GM15510 (cell line): Measurements from ENCODE around the gene PRRT4.
A peak's percentile ranks its signal among the peaks of the same experiment; 100 is the strongest.

Source experiments
- POLR2A ChIP-seq: IDR thresholded peaks from 3 replicates; pipeline ENCODE4 v1.6.1; 2011; ENCODE audit warnings: borderline replicate concordance; ENCODE audit not compliant: insufficient read length; ENCODE audit errors: extremely low read depth

PRRT4 gene

DNA sequence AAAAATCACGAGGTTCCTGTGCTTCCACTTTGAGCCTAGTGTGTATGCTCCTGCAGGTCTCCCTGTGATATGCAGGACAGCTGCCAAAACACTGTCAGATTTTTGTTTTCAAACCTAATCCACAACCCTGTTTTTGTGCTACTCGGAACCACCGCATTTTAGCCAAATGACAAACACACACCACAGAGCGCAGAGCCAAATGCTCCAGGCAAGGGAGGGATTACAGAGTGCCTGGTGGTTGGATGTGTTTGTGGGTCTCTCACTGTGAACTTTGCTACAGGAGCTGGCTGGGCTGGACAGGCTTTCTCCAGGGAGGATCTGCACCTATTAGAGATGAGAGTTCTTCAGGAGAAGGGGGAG lies 12.0 kb downstream of the PRRT4 start:
- TF ChIP-seq POLR2A: no peak

DNA sequence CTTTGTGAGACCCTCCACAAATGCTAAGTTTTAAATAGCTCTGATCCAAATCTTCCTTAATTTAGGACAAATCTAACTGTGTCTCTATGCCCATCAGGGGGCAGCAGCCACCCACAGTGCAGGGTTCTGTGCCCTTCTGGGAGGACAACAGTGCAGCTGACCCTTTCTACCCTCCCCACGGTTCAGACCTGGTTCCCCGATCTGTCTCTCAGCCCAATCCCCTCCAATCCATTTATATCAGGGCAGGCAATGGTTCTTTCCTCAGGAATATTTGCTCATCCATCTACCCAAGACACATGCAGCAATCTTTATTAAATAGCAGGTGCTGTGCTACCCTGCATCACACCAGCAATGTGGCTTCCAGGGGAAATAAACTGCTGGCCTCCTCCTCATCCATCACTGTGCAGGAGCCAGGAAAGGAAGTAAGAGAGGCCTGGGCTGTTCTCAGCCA lies 13.8 kb downstream of the PRRT4 start:
- TF ChIP-seq POLR2A: no peak

DNA sequence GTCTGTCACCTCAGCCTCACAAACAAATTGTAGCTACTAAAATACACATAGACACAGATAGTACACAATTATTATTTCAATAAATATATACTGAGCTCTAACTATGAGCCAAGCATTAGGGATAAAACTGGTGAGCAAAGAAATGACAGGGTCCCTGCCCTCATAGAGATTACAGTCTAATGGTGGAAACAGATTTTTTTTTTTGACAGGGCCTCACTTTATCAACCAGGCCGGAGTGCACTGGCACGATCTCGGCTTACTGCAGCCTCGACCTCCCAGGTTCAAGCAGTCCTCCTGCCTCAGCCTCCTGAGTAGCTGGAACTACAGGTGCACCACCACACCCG lies 17.1 kb downstream of the PRRT4 start:
- no peak for TF ChIP-seq POLR2A

DNA sequence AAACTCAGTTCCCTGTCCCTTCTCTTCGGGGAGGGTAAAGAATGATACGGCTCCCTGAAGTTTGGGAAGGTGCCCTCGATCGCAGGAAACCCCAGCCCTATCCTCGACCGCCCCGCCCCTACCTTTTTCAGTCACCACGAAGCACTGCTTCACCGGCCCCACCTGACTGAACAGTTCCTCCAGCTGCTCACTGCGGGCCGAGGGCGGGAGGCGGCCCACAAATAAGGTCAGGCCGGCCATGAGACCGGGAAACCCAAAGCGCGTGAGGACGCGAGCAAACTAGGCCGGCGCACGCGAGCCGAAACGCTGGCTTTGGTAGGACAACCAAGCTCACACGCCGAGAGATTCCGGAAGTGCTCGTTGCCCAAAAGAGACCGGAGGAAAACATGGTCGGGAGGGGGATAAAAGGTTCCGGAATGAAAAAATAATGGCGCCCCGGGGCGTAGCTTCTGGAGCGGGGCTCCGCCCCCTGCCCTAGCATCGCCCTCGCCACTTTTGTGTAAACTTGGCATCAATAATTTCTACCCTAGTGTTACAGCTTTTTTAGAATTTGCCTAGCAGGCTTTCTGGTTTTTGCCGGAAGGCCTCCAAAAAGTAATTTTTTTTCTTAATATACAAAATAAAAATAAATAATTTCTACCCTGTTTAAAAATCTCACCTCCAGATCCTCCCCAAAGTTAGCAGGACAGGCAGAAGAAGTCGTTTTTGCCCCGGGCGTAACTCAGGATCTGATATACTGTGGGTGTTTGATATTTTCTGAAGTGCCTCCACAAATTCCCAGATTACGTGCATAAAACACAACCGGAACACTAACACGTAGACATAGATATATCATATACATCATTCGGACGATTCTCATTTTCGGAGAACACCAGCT lies 17.7 kb downstream of the PRRT4 start, which contains the start of gene RBM28:
TSS of gene RBM28 (minus strand) at position 355 of the 877 bp plus-strand sequence. CDS start at position 240, 115 bp downstream.
- TF ChIP-seq POLR2A: peak; percentile 91

DNA sequence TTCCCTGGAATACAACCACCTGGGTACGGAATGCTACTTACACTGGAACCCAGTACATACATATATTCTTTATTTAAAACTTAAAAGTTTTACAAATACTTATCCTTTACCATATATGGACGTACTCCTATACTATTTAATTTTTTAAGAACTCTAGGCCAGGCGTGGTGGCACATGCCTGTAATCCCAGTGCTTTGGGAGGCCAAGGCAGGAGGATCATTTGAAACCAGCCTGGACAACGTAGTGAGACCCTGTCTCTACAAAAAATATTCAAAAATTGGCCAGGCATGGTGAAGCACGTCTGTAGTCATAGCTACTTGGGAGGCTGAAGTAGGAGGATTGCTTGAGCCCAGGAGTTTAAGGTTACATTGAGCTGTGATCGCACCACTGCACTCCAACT lies 19.8 kb downstream of the PRRT4 start:
- TF ChIP-seq POLR2A: no peak

DNA sequence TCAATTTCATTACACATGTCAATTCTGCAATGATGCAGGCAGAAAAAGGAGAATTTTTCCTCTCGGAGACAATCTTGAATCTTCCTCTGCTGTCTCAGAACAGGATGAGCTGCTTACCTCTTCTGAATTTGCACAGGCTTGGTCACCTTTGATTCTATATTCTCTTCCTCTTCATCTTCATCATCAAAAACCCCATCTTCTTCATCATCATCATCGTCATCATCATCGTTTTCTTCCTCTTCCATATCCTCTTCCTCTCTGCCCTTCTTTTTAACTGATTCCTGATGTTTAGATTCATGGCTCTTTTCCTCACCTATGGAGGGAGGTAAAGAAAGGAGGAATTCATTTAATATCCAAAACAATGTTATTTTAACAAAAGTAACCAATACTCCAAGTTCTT lies 25.8 kb downstream of the PRRT4 start:
- TF ChIP-seq POLR2A: no peak

DNA sequence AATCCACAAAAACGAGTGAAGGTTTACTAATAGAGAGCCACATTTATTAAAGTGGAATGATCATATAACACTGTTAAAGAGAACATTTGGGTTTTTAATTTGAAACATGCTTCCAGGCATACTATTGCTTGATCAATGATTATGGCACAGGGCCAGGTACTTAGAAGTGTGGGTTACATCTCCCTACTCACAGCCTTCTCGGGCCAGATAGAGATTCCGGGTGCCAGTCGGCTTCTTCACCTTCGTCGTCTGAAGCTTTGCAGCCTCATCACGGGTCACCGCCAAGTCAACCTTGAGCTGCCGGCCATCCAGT lies 37.2 kb downstream of the PRRT4 start:
- TF ChIP-seq POLR2A: no peak

DNA sequence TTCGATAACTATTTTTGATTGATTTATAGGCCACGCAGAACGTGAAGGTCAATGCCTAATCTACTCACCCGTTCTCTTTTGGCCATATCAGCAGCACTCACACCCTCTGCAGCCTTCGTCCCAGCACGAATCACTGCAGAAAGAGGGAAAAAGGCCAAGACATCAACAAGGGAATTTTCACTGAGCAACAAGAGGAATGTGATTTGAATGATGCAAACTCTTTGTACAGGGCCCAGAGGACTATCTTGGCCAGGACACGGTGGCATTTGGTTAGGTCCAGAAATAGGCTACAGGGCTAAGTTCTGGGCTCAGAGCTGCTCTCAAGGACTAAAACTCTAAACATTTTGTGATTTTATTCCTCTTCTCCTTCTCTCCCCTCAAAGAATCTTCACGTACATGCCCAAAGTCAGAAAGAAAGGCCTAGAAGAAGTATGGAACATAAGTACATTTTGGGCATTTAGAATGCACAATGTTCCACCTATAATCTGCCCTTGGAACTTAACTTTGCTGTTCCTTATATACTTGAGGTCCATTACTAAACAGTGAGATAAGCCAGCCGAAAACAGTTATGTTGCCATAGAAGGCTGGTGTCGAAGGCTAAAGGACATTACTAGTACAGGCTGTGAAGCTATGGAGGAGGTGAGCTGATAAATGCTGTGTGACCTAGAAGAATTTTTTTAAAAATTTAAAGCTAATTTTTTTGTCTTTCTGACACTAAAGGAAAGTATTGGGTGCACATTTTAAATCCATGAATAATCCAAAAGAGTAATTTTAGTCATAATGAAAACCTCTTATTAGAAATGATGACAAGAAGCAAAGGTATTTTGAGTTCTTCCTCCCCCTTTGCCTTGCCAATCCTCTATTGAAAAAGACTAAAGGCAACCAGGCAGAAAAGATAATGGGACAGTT lies 37.8 kb downstream of the PRRT4 start:
- no peak for TF ChIP-seq POLR2A

DNA sequence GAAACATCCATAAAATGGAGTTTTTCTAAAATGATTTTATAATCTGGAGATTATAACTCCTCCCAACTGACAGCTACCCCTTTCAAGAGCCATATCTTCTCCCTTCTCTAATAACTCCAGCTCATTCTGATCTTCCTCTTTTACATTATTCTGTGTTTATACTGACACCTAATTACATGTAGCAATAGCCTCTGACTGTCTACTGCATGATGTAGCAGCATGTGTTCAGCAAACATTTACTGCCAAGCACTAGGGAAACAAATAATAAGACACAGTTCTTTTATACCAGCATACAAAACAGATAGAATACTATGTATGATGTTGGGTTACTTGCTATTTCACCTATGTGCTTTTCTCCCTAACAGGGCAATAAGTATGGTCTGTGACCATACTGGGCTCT lies 38.5 kb downstream of the PRRT4 start:
- TF ChIP-seq POLR2A: no peak

DNA sequence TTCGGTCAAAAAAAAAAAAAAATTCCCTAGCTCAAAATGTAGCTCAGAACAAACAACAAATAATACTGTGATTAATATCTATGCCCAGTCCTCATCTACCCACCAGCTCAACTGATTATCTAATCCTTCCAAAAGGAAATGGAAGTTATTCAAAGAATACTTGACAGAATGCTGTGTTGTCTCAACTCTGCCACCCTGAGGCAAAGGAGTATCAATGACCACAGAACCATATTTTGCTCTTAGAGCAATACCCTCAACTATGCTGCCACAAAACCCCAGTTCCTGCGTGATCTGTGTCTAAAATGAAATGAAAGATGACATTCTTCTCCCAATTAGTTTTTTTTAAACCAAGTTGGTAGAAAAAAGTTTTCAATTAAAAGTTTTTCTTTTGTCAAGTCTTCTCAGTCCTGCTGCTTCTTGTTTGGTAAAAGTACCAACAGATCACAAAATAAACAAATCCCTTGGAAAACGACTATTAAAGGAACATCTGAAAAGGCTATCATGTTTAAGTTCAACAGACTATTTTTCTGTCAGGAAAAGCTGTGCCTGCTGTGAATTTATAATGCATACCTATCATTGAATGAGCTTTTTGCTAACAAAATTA lies 39.3 kb downstream of the PRRT4 start:
- TF ChIP-seq POLR2A: no peak

DNA sequence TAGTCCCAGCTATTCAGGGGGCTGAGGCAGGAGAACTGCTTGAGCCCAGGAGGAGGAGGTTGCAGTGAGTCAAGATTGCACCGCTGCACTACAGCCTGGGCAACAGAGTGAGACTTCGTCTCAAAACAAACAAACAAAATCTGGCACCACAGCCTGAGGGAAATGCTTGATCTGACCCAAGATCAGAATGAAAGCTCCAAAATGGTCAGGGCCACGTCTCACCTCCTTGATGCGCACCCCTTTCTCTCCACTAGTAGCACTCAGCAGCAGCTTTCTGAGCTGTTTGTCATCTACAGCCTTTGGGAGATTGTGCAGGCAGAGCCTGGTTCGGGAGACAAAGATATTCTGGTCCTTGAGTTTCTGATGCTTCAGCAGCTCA lies 40.5 kb downstream of the PRRT4 start:
- TF ChIP-seq POLR2A: no peak

DNA sequence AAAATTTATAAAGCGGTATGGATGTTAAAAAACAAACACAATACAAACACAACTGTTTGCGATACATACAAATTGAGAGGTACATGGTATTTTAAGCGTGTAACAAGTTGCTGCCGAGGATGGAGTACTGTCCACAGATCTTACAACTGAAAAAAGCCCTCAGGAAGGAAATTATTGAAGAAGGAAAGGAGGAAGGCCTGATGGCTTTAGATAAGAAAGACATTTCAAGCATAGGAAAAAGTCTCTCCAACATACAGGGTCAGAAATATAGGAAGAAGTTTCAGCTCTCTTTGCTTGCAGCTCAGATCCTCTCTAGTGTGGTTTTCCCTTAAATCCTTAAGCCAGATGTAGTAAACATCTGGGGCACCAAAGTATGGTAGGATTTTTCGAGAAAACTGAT lies 42.8 kb downstream of the PRRT4 start:
- no peak for TF ChIP-seq POLR2A

DNA sequence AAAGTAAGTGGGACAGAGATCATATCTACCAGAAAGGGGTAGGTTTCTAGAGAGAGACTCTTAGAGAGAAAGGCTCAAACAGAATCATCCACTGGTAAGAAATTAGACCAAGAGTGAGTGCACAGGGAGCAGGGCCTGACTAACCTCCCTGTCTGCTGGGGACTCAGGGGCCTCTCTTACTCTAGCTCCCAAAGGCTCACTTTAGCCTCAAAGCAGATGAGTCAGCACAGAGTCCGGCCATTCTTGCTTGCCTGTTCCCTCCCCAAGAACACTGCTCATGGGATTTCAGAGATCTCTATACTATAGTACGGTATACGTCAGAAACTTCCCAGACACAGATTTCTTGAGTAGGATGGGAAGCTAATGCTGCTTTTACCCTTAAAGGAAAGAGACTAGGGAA lies 50.5 kb downstream of the PRRT4 start:
- no peak for TF ChIP-seq POLR2A

DNA sequence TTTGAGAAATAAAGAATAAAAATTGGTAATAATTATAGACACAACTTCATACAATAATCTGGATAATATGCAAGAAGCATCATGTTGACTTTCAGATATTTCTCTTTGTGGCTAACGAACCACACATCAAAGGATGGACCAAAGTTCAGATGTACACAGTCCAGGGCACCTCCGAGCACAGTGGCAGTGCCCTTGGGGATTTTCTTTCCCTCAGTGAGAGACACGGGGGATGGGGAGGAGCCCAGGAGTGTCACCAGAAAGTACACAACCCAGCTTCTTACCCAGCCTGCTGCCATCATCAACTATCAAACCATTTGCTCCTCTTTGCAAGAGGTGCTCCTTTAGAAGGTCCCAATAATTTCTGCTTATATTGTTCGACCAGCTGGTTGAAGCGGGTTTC lies 51.0 kb downstream of the PRRT4 start:
- TF ChIP-seq POLR2A: no peak

DNA sequence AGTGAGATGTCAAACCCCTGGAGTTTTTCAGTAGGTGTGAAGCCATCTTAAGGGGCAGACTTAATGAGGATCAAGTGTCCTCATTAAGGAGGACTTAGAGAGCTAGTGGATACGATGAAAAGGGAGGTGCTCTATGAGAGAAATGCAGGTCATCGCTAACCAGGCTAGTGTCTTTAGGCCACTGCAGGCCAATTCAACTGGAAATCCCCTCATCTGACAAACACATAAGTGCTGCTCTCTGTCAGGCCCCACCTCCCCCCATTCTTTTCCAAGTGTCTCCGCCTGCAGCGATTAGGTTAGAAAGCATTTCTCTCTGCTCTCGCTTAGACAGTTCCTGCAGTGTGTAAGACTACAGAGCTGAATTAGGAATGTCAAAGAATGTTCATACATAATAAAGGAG lies 51.5 kb downstream of the PRRT4 start:
- no peak for TF ChIP-seq POLR2A

DNA sequence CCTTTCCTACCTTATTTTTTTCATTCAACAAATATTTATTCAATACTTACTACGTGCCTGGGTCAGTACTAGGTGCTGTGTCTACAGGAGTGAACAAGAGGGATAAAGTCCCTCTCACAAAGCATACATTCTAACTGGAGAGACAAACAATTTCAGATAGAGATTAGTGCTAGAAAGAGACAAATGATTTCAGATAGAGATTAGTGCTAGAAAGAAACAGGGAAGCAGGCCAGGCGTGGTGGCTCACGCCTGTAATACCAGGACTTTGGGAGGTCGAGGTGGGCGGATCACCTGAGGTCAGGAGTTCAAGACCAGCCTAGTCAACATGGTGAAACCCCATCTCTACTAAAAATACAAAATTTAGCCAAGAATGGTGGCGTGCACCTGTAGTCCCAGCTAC lies 52.4 kb downstream of the PRRT4 start:
- no peak for TF ChIP-seq POLR2A

DNA sequence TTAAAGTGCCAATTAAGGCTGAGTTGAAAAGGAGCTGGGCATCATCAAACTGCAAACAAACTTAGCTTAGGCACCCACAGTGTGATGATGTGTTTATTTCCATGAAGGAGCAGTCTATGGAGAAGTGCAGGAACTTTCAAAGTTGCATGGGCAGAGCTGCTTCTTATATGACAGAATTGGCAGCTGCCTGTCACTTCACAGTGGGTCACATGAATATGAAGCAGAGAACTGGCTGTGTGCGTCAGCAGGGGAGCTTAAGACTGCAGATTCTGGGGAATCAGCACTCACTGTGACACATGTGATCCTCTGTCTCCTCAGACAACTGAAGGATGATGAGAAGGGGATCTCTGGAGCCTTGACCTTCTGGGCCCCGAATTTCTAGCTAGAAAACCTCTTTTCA lies 54.4 kb downstream of the PRRT4 start:
- no peak for TF ChIP-seq POLR2A

DNA sequence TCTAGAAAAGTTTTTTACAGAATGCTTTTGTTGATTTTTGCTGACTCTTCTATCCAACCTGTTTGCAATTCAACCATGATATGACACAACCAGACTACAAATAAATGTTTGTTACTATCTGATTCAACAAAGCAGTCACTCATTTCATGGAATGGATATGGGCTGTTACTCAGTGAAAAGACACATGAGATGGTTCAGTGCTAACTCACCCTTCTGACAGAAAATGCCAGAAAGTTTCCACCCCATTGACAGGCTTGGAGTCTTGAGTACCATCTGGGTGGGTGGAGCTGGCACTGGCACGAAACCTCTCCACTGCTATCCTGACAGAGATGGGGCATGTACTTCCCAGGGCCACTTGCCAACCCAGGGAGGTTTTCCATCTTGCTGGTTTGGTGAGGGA lies 57.3 kb downstream of the PRRT4 start:
- no peak for TF ChIP-seq POLR2A
